H1 (cell line): ENCODE measurements around the gene YIPF1. TPM values are rescaled to one million over a fixed set of nuclear protein-coding genes. Genes with fewer than 3 reads are reported as not detected.

Experiments used
- CTCF ChIA-PET: fragments of 300-600 bp; sonication (Branson Sonifier 250); formaldehyde crosslinking; loops from one replicate; lab custom pipeline; 2021; ENCODE audit not compliant: partially characterized antibody; lab: Charles Lee
- POLR2A ChIA-PET: fragments of 300-600 bp; sonication (Branson Sonifier 250); formaldehyde crosslinking; loops from one replicate; lab custom pipeline; 2021; ENCODE audit warnings: inconsistent platforms; ENCODE audit not compliant: partially characterized antibody; lab: Charles Lee
- DNase-seq, 2 experiments: peaks; one replicate each; pipeline versions ENCODE4 v3.0.0 to v3.0.0-alpha.2; 2010 to 2022; ENCODE audit warnings: low spot score in 2 of 2, low read depth in 1 of 2, mixed read lengths in 1 of 2
- FAIRE-seq: peaks from 2 replicates; lab custom pipeline; 2011; peaks lifted over from hg19 to GRCh38; lab: Jason Lieb, UNC
- H2AFZ ChIP-seq: 2 replicates; pipeline ENCODE4 v1.8.1; 2012; ENCODE audit warnings: low read length, inconsistent platforms
- H2AK5ac ChIP-seq: 2 replicates; pipeline ENCODE4 v1.6.1; 2013; ENCODE audit warnings: low read depth, low read length
- H2BK120ac ChIP-seq: replicated peaks from 2 replicates; pipeline ENCODE3; 2013; ENCODE audit warnings: low read depth, low read length, inconsistent platforms
- H2BK12ac ChIP-seq: 2 replicates; pipeline ENCODE4 v1.6.1; 2013; ENCODE audit warnings: low read depth, low read length
- H2BK15ac ChIP-seq: 2 replicates; pipeline ENCODE4 v1.6.1; 2013; ENCODE audit warnings: low read length
- H2BK20ac ChIP-seq: 2 replicates; pipeline ENCODE4 v1.6.1; 2013; ENCODE audit warnings: low read length
- H2BK5ac ChIP-seq: 2 replicates; pipeline ENCODE4 v1.6.1; 2013; ENCODE audit warnings: low read depth, low read length
- H3K14ac ChIP-seq: 2 replicates; pipeline ENCODE4 v1.6.1; 2013; ENCODE audit warnings: inconsistent platforms; ENCODE audit not compliant: insufficient read length
- H3K18ac ChIP-seq: 2 replicates; pipeline ENCODE4 v1.6.1; 2013; ENCODE audit warnings: low read length; ENCODE audit errors: extremely low read depth
- H3K23ac ChIP-seq: 2 replicates; pipeline ENCODE4 v1.6.1; 2013; ENCODE audit warnings: inconsistent platforms; ENCODE audit not compliant: insufficient read length
- H3K23me2 ChIP-seq: 2 replicates; pipeline ENCODE4 v1.6.1; 2013; ENCODE audit warnings: low read depth, low read length
- H3K27ac ChIP-seq: 2 replicates; pipeline ENCODE4 v1.6.1; 2011; ENCODE audit warnings: low read depth, low read length, inconsistent platforms
- H3K27me3 ChIP-seq, 4 experiments: replicated peaks in 1 of 4; 1 replicate in 1 of 4; 2 replicates in 3 of 4; pipeline versions ENCODE4 v1.6.1 to v1.8.1; 2011 to 2013; ENCODE audit warnings: low read length in 3 of 4, mild to moderate bottlenecking in 3 of 4, inconsistent platforms in 2 of 4, mixed read lengths in 2 of 4, moderate library complexity in 1 of 4; ENCODE audit not compliant: control insufficient read depth in 3 of 4, insufficient read depth in 3 of 4; ENCODE audit errors: extremely low read depth in 1 of 4
- H3K36me3 ChIP-seq, 4 experiments: 2 replicates each; pipeline versions ENCODE4 v1.6.1 to v1.8.1; 2011 to 2013; ENCODE audit warnings: mild to moderate bottlenecking in 4 of 4, low read length in 3 of 4, moderate library complexity in 2 of 4, control low read depth in 1 of 4, inconsistent platforms in 1 of 4; ENCODE audit not compliant: insufficient read depth in 4 of 4, control insufficient read depth in 2 of 4
- H3K4ac ChIP-seq: replicated peaks from 2 replicates; pipeline ENCODE3; 2013; ENCODE audit warnings: low read length, low read depth, mixed read lengths, inconsistent platforms; ENCODE audit not compliant: insufficient read length
- H3K4me1 ChIP-seq, 4 experiments: replicated peaks in 1 of 4; 1 replicate in 1 of 4; 2 replicates in 3 of 4; pipeline versions ENCODE4 v1.6.1 to v1.8.1; 2011 to 2013; ENCODE audit warnings: low read length in 3 of 4, inconsistent platforms in 2 of 4, mixed read lengths in 1 of 4; ENCODE audit not compliant: insufficient read depth in 4 of 4, control insufficient read depth in 3 of 4
- H3K4me2 ChIP-seq, 2 experiments: 2 replicates each; pipeline versions ENCODE4 v1.6.1 to v1.8.1; 2011 to 2013; ENCODE audit warnings: low read depth in 2 of 2, low read length in 2 of 2, control low read depth in 1 of 2, inconsistent platforms in 1 of 2, mild to moderate bottlenecking in 1 of 2; ENCODE audit not compliant: insufficient read depth in 1 of 2
- H3K4me3 ChIP-seq, 4 experiments: fragments of 200-600, 300-600 bp in 1 of 4; sonication (generic), shearing (Covaris generic), sonication (Bioruptor Twin) in 1 of 4; 2 replicates each; pipeline versions ENCODE4 v1.5.1 to v1.8.1; 2011 to 2016; ENCODE audit warnings: low read length in 4 of 4, low read depth in 3 of 4, control low read depth in 2 of 4, inconsistent platforms in 2 of 4, mild to moderate bottlenecking in 2 of 4, mixed read lengths in 1 of 4, moderate library complexity in 1 of 4; ENCODE audit not compliant: insufficient read depth in 2 of 4; ENCODE audit errors: extremely low read depth in 1 of 4
- H3K56ac ChIP-seq: replicated peaks from 2 replicates; pipeline ENCODE3; 2013; ENCODE audit warnings: low read depth, mild to moderate bottlenecking, mixed read lengths, low read length, inconsistent platforms; ENCODE audit not compliant: insufficient read length
- H3K79me1 ChIP-seq: 2 replicates; pipeline ENCODE4 v1.6.1; 2013; ENCODE audit warnings: low read depth, low read length, control low read depth
- H3K79me2 ChIP-seq, 2 experiments: 2 replicates each; pipeline versions ENCODE4 v1.6.1 to v1.8.1; 2012 to 2013; ENCODE audit warnings: low read length in 2 of 2, mild to moderate bottlenecking in 2 of 2, inconsistent platforms in 1 of 2; ENCODE audit not compliant: insufficient read depth in 2 of 2, control insufficient read depth in 1 of 2
- H3K9ac ChIP-seq, 4 experiments: replicated peaks in 1 of 4; 1 replicate in 1 of 4; 2 replicates in 3 of 4; pipeline versions ENCODE4 v1.6.1 to v1.8.1; 2011 to 2013; ENCODE audit warnings: low read depth in 3 of 4, low read length in 3 of 4, control low read depth in 2 of 4, mild to moderate bottlenecking in 2 of 4, moderate library complexity in 2 of 4, inconsistent platforms in 1 of 4; ENCODE audit errors: extremely low read depth in 1 of 4
- H3K9me3 ChIP-seq, 2 experiments: 2 replicates each; pipeline versions ENCODE4 v1.6.1 to v1.8.1; 2012 to 2013; ENCODE audit warnings: mild to moderate bottlenecking in 2 of 2, moderate library complexity in 2 of 2, control low read depth in 1 of 2, inconsistent platforms in 1 of 2, low read depth in 1 of 2, low read length in 1 of 2, mixed read lengths in 1 of 2; ENCODE audit not compliant: insufficient read depth in 2 of 2
- H4K20me1 ChIP-seq, 2 experiments: replicated peaks in 1 of 2; 2 replicates each; pipeline versions ENCODE3 to v1.8.1; 2011 to 2013; ENCODE audit warnings: inconsistent platforms in 2 of 2, low read length in 2 of 2, mild to moderate bottlenecking in 1 of 2; ENCODE audit not compliant: insufficient read depth in 2 of 2, control insufficient read depth in 1 of 2
- H4K5ac ChIP-seq: 2 replicates; pipeline ENCODE4 v1.6.1; 2013; ENCODE audit warnings: low read length, low read depth, mixed read lengths, inconsistent platforms; ENCODE audit not compliant: insufficient read length
- H4K8ac ChIP-seq: 2 replicates; pipeline ENCODE4 v1.8.0; 2013; ENCODE audit warnings: mild to moderate bottlenecking, moderate library complexity, low read length, inconsistent platforms; ENCODE audit not compliant: insufficient read depth; ENCODE audit errors: extremely low read depth
- H4K91ac ChIP-seq: replicated peaks from 2 replicates; pipeline ENCODE3; 2013; ENCODE audit warnings: low read length, mixed read lengths, inconsistent platforms; ENCODE audit not compliant: insufficient read length
- ASH2L ChIP-seq: fragments of 200-600, 300-600 bp; sonication (generic); IDR thresholded peaks from one replicate; pipeline ENCODE4 v1.7.1; 2017; ENCODE audit warnings: low read length
- CBX5 ChIP-seq: fragments of 300-800, 300-1000 bp; sonication (generic); IDR thresholded peaks from 2 replicates; pipeline ENCODE4 v1.7.1; 2016; ENCODE audit warnings: antibody characterized with exemption, low read length, low read depth
- CHD2 ChIP-seq: IDR thresholded peaks from 2 replicates; pipeline ENCODE4 v1.6.1; 2012; ENCODE audit warnings: low read length, improper control_type of control experiment
- POU5F1 ChIP-seq: IDR thresholded peaks from 2 replicates; pipeline ENCODE4 v1.6.1; 2011; ENCODE audit warnings: low read depth, mild to moderate bottlenecking, low read length, moderate library complexity
- SAP30 ChIP-seq: fragments of 300-600 bp; sonication (generic); IDR thresholded peaks from 2 replicates; pipeline ENCODE4 v1.7.1; 2012; ENCODE audit warnings: low read length, moderate library complexity, mild to moderate bottlenecking, inconsistent platforms; ENCODE audit not compliant: insufficient read depth, insufficient replicate concordance
- TCF12 ChIP-seq: IDR thresholded peaks from 2 replicates; pipeline ENCODE4 v1.6.1; 2011; ENCODE audit warnings: low read depth, mild to moderate bottlenecking, low read length
- YY1 ChIP-seq: IDR thresholded peaks from 2 replicates; pipeline ENCODE4 v1.6.1; 2011; ENCODE audit warnings: low read depth, mild to moderate bottlenecking, low read length
- WGBS, 2 experiments: shearing (Covaris generic) in 1 of 2; methylation state at CpG; one replicate each; pipeline versions ENCODE4 v1.1.6 to v1.1.7; 2013 to 2015; ENCODE audit warnings: low lambda C conversion rate in 2 of 2, mixed read lengths in 2 of 2, inconsistent platforms in 1 of 2, low coverage in 1 of 2, missing lambda C conversion rate in 1 of 2; ENCODE audit not compliant: insufficient replicate concordance in 2 of 2, insufficient coverage in 1 of 2, insufficient read length in 1 of 2; ENCODE audit errors: extremely low coverage in 1 of 2, missing lambda C conversion rate in 1 of 2; 5-methylcytosine and 5-hydroxymethylcytosine counted together
- polyA plus RNA-seq, 7 experiments: library from polyadenylated mRNA; depleted of rRNA in 3 of 7; stranded (reverse) in 5 of 7; unstranded in 2 of 7; fragments of >200 nt in 5 of 7; fragments of 200-250 nt in 2 of 7; gene quantifications; 1 replicate in 5 of 7; 2 replicates in 1 of 7; 4 replicates in 1 of 7; pipeline versions ENCODE4 v1.2.1 to v1.2.3, GENCODE V29; 2011 to 2013; ENCODE audit warnings: missing spikeins in 2 of 7, mixed read lengths in 2 of 7
- total RNA-seq: library from RNA; stranded (reverse); fragmentation: NEBNext Ultra II Directional; extraction: Animal tissue kit (Norgen Biotek cat#: 25700); gene quantifications from 2 replicates; pipeline ENCODE4 v1.2.1, GENCODE V29; 2021

Gene YIPF1
- total and polyA plus RNA-seq, 2 of the 8 experiments (the other 6 are each of a cell fraction or from before 2014, with no cell fraction given): 31.8 to 53.7 TPM

GRCh38 chr1:53909946-53910345, 20.3 kb upstream of the YIPF1 start:
- Histone ChIP-seq H2BK20ac (no peak overlapping the region), H3K9me3 (no peaks in the 10 kb centered on the region), H3K18ac (no peak overlapping the region), H2BK120ac (no peak overlapping the region), H3K27ac (no peak overlapping the region), H3K23me2 (no peaks in the 10 kb centered on the region), H3K14ac (no peak overlapping the region), H3K79me2 (no peaks in the 10 kb centered on the region), H4K20me1 (no peaks in the 10 kb centered on the region), H3K36me3 (no peaks in the 10 kb centered on the region), H3K23ac (no peak overlapping the region), H3K4me1 (peaks cover 7 to 13% (median 11%) of the 10 kb centered on the region in 4 experiments), H3K27me3 (no peaks in the 10 kb centered on the region), H3K4me2 (no peak overlapping the region), H2BK5ac (no peak overlapping the region), H4K91ac (no peak overlapping the region), H2BK15ac (no peak overlapping the region), H4K5ac (no peak overlapping the region), H3K79me1 (no peaks in the 10 kb centered on the region), H3K4ac (no peak overlapping the region)
- WGBS, 2 experiments: 73% methylated on average over 3 of the region's 3 CpGs; no CpG with 5 or more reads in 1 of the 2 experiments
- no peak for FAIRE-seq
- CTCF ChIA-PET: interaction anchor here (0.6 to 3.4 kb wide), 7 partner anchors 9 to 50 kb away, joined by 3 to 17 read pairs (median 4); no protein-coding TSS in a partner anchor
- no peak for DNase-seq
- no peak for TF ChIP-seq CBX5
- TF ChIP-seq SAP30: no peak
- no peak for TF ChIP-seq POU5F1
- no peak for TF ChIP-seq ASH2L
- no peak for TF ChIP-seq CHD2
- TF ChIP-seq YY1: no peak
- no peak for TF ChIP-seq TCF12
- TF ChIP-seq, all 59 proteins: peak for 0
- Histone ChIP-seq H2AK5ac (no peak overlapping the region), H3K56ac (no peak overlapping the region), H2AFZ (no peak overlapping the region), H2BK12ac (no peak overlapping the region), H3K4me3 (no peak overlapping the region), H4K8ac (no peak overlapping the region), H3K9ac (no peak overlapping the region)
- POLR2A ChIA-PET: interaction anchor here (1.3 kb wide), 1 partner anchor 9 kb away, joined by 5 read pairs; no protein-coding TSS in a partner anchor
